Measurements from ENCODE around the gene MICA.

The MICA gene

GRCh38 chr6:31462026-31462963 lies 58.9 kb downstream of the MICA start:
- FAIRE-seq: no peak

GRCh38 chr6:31462964-31463870 lies 59.8 kb downstream of the MICA start:
- FAIRE-seq: no peak

GRCh38 chr6:31464252-31465184 lies 61.1 kb downstream of the MICA start:
- FAIRE-seq: no peak
